Progenitor cell of endocrine pancreas (in vitro differentiated cells): ENCODE results near the gene ADAMTSL5. TPM values are rescaled to one million over a fixed set of nuclear protein-coding genes. Genes with fewer than 3 reads are reported as not detected.

Experiments
- DNase-seq: peaks from one replicate; pipeline ENCODE4 v3.0.0; 2021; ENCODE audit warnings: low spot score; ENCODE audit not compliant: unreplicated experiment
- H3K27ac Mint-ChIP-seq: 2 replicates; pipeline ENCODE4 v1.8.0; 2021; ENCODE audit warnings: mild to moderate bottlenecking, moderate library complexity, mixed read lengths
- H3K27me3 Mint-ChIP-seq: 2 replicates; pipeline ENCODE4 v1.8.0; 2021; ENCODE audit warnings: mixed read lengths
- H3K36me3 Mint-ChIP-seq: 2 replicates; pipeline ENCODE4 v1.8.0; 2022; ENCODE audit warnings: mixed read lengths; ENCODE audit not compliant: insufficient read depth
- H3K4me1 Mint-ChIP-seq: 2 replicates; pipeline ENCODE4 v1.8.0; 2021; ENCODE audit warnings: low read depth, mixed read lengths
- H3K4me3 Mint-ChIP-seq: 2 replicates; pipeline ENCODE4 v1.8.0; 2021; ENCODE audit warnings: low read depth, mild to moderate bottlenecking, moderate library complexity, mixed read lengths
- H3K9me3 Mint-ChIP-seq: 2 replicates; pipeline ENCODE4 v1.8.0; 2021; ENCODE audit warnings: low read depth, mixed read lengths
- total RNA-seq: library from RNA; stranded (reverse); gene quantifications from 2 replicates; pipeline ENCODE4 v1.2.1, GENCODE V29; 2021
- TF ChIP-seq, protein P1 (sequence below): fragments of 200-600 bp; sonication (generic); IDR thresholded peaks from one replicate; pipeline ENCODE4 v1.5.0; 2021; ENCODE audit warnings: antibody characterized with exemption, mild to moderate bottlenecking; ENCODE audit not compliant: unreplicated experiment

Gene ADAMTSL5
- total RNA-seq, 1 donor from 2014 or later = 2.3 TPM

DNA sequence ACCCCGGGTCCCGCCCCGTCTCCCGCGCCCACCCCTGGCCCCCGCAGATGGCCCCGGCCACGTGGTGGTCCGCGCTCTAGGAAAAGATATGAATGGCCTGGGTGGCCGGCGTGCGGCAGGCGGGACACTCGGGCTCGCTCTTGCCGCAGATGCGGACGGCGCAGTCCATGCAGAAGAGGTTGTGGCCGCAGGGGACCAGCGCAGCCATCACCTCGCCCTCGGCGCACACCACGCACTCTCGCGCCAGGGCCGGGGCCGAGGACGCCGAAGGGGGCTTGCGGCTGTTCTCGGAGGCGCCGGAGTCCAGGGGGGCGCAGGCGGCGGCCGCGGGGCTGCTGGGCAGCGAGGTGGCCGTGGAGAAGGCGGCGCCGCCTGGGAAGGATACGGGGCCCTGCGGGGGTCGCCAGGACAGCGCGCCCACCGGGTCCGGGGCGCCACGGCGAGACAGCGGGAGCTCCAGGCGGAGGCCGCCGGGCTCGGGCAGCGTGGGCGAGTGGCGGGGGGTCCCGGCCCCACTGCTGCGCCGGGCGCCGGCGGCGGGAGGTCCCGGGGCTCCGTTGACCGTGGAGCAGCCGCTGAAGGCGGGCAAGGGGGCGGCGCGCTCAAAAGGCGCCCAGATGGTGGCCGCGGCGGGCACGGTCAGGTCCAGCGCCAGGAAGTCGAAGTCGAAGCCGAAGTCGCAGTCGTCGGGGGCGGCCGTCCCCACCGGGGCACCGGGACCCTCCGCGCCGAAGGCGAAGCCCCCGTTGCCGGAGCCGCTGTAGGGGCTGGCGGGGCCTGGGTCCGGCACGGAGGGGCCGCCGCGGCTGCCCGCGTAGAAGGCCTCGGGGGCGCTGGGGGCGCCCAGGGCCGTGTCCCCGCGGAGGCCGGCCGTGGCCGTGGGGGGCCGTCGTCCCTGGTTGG is 42.9 kb upstream of the ADAMTSL5 start:
- H3K4me1 Mint-ChIP-seq = no peaks in the 10 kb centered on the region
- TF ChIP-seq, protein P1, sequence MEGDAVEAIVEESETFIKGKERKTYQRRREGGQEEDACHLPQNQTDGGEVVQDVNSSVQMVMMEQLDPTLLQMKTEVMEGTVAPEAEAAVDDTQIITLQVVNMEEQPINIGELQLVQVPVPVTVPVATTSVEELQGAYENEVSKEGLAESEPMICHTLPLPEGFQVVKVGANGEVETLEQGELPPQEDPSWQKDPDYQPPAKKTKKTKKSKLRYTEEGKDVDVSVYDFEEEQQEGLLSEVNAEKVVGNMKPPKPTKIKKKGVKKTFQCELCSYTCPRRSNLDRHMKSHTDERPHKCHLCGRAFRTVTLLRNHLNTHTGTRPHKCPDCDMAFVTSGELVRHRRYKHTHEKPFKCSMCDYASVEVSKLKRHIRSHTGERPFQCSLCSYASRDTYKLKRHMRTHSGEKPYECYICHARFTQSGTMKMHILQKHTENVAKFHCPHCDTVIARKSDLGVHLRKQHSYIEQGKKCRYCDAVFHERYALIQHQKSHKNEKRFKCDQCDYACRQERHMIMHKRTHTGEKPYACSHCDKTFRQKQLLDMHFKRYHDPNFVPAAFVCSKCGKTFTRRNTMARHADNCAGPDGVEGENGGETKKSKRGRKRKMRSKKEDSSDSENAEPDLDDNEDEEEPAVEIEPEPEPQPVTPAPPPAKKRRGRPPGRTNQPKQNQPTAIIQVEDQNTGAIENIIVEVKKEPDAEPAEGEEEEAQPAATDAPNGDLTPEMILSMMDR = no peak
- no peaks in the 10 kb centered on the region for H3K27me3 Mint-ChIP-seq
- peaks cover 15% of the 10 kb centered on the region for H3K36me3 Mint-ChIP-seq
- no peaks in the 10 kb centered on the region for H3K9me3 Mint-ChIP-seq
- DNase-seq = no peak
- no peak overlapping the region for H3K27ac Mint-ChIP-seq
- H3K4me3 Mint-ChIP-seq = no peak overlapping the region

DNA sequence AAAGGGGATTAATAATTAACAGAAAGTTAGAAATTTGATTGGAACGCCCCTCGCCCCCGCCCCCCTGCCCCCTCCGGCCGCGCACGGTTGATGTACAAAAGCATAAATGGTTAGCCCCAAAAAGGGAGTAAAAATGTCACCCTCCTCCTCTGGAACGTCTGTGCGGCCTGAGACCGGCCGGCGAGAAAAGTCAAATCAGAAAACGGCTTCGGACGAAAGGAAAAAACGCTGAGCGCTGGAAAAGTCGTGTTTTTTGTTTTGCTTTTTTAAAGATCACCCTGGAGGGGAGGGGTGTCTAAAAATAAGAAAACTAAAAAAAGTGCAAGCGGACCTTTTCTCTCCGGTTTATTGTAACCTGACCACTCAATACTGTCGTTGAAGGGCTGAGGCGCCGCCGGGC is 42.1 kb upstream of the ADAMTSL5 start:
- DNase-seq = no peak
- Mint-ChIP-seq H3K36me3 (peaks cover 15% of the 10 kb centered on the region), H3K27me3 (no peaks in the 10 kb centered on the region), H3K4me3 (no peak overlapping the region), H3K9me3 (no peaks in the 10 kb centered on the region), H3K4me1 (no peaks in the 10 kb centered on the region), H3K27ac (no peak overlapping the region)
- TF ChIP-seq, protein P1 = no peak

DNA sequence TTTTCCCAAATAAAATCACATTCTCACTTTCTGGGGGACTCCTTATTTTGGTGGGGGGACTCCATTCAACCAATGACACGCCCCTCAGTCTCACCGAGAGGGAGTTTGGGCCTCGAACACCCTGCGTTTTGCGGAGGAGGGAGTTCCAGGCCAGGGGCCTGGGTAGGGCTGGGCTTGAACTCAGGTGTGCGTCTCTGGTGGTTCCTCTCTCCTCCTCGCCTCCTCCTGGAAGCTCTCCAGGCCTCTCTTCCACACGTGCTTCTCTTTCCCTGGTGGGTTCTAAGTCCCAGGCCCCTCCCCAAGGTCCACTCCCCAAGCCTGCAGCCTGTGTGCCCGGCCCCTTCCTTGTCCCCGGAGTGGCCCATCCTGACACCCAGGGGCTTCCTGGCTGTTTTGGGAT is 40.6 kb upstream of the ADAMTSL5 start:
- H3K36me3 Mint-ChIP-seq = peaks cover 15% of the 10 kb centered on the region
- no peak overlapping the region for H3K4me3 Mint-ChIP-seq
- no peak for DNase-seq
- H3K27ac Mint-ChIP-seq = no peak overlapping the region
- H3K9me3 Mint-ChIP-seq = no peaks in the 10 kb centered on the region
- H3K4me1 Mint-ChIP-seq = no peaks in the 10 kb centered on the region
- TF ChIP-seq, protein P1 = no peak
- H3K27me3 Mint-ChIP-seq = no peaks in the 10 kb centered on the region

DNA sequence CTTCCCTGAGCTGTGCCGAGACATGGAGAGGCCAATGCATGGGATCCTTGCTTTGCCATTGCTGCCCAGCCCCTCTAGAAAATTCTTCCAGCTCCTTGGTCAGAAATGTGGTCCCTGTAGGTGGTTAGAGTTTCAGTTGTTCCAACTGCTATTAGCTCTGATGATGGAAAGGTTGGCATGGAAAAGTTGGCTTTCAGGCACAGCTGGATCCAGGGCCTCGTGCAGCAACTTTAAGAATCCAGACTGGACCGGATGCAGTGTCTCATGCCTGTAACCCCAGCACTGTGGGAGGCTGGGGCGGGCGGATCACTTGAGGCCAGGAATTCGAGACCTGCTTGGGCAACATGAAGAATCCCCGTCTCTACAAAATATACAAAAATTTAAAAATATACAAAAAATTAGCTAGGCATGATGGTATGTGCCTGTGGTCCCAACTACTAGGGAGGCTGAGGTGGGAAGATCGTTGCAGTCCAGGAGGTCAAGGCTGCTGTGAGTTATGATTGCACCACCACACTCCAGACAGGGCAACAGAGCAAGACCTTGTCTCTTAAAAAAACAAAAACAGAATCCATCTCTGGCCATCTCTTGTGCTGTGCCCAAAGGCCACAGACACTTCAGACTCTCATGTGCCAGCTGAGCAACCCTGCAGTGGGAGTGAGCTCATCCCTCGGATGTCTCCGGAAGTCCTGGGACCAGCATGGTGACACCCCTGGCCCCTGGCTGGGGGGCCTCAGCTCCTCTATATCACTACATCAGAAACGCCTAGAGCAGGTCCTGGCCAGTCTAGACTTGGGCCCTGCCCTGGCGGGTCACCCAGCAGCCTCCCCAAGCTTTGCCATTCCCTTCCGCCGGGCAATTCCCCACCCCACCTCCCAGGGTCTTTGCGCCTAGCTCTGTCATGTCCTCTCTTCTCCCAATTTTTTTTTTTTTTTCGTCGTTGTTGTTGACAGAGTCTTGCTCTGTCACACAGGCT is 38.5 kb upstream of the ADAMTSL5 start:
- Mint-ChIP-seq H3K27ac (peak overlapping the region; percentile 9), H3K36me3 (peaks cover 5% of the 10 kb centered on the region), H3K27me3 (no peaks in the 10 kb centered on the region), H3K4me3 (no peak overlapping the region), H3K9me3 (no peaks in the 10 kb centered on the region), H3K4me1 (no peaks in the 10 kb centered on the region)
- TF ChIP-seq, protein P1 = no peak
- DNase-seq = no peak

DNA sequence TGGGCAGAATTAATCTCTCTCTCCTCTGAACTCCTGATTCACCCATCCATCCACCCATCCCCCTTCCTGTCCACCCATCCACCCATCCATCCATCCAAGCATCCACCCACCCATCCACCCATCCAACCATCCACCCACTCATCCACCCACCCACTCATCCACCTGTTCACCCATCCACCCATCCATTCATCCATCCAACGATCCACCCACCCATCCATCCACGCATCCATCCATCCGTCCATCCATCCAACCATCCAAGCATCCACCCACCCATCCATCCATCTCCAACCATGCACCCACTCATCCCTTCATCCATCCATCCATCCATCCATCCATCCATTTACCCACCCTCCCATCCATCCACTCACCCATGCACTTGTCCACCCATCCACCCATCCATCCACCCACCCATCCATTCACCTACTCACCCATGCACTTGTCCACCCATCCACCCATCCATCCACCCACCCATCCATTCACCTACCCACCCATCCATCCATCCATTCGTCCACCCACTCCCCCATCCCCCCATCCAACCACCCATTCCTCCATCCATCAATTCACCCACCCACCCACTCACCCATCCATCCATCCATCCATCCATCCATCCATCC is 36.6 kb upstream of the ADAMTSL5 start:
- Mint-ChIP-seq H3K4me3 (no peak overlapping the region), H3K27me3 (peaks cover 9% of the 10 kb centered on the region), H3K9me3 (no peaks in the 10 kb centered on the region), H3K27ac (no peak overlapping the region), H3K36me3 (peaks cover 3% of the 10 kb centered on the region), H3K4me1 (no peaks in the 10 kb centered on the region)
- no peak for DNase-seq
- TF ChIP-seq, protein P1 = no peak
